K562 (cell line): ENCODE results near the gene TBXAS1. TPM values are rescaled to one million over a fixed set of nuclear protein-coding genes. Genes with fewer than 3 reads are reported as not detected.

Experiments
- ARID2 ChIP-seq: fragments of 450-650 bp; IDR thresholded peaks from 2 replicates; pipeline ENCODE4 v1.6.1; 2017; ENCODE audit warnings: antibody characterized with exemption, mild to moderate bottlenecking
- ARID4B ChIP-seq: sonication (generic); formaldehyde crosslinking; IDR thresholded peaks from 2 replicates; pipeline ENCODE4 v1.8.0; 2022; ENCODE audit warnings: mild to moderate bottlenecking, missing genetic modification reagents
- BRF1 ChIP-seq: IDR thresholded peaks from 3 replicates; pipeline ENCODE4 v1.6.1; 2011; ENCODE audit warnings: borderline replicate concordance, mild to moderate bottlenecking; ENCODE audit not compliant: insufficient read length; ENCODE audit errors: extremely low read depth
- CREB3L1 ChIP-seq: fragments of 450-650 bp; IDR thresholded peaks from 2 replicates; pipeline ENCODE4 v1.6.1; 2014; ENCODE audit warnings: low read depth, mild to moderate bottlenecking, moderate library complexity, borderline replicate concordance
- CXXC5 ChIP-seq: fragments of 250-450 bp; sonication (Bioruptor Pico); IDR thresholded peaks from 2 replicates; pipeline ENCODE4 v1.8.0; 2022; ENCODE audit warnings: inconsistent platforms, mild to moderate bottlenecking, moderate library complexity
- EP300 ChIP-seq: IDR thresholded peaks from 2 replicates; pipeline ENCODE4 v1.6.1; 2012; ENCODE audit warnings: low read length, improper control_type of control experiment
- HEY1 ChIP-seq: fragments of 250-450 bp; sonication (Bioruptor Pico); IDR thresholded peaks from 2 replicates; pipeline ENCODE4 v1.5.0; 2020; ENCODE audit warnings: mild to moderate bottlenecking, moderate library complexity, borderline replicate concordance
- MAFF ChIP-seq: IDR thresholded peaks from 2 replicates; pipeline ENCODE4 v1.6.1; 2012; ENCODE audit warnings: low read length, improper control_type of control experiment
- NFE2 ChIP-seq: IDR thresholded peaks from 2 replicates; pipeline ENCODE4 v1.6.1; 2014; ENCODE audit warnings: antibody characterized with exemption, low read depth
- NFIC ChIP-seq: fragments of 450-650 bp; IDR thresholded peaks from 2 replicates; pipeline ENCODE4 v1.6.1; 2017; ENCODE audit warnings: mild to moderate bottlenecking, inconsistent platforms
- RBM14 ChIP-seq: fragments of 200-400 bp; formaldehyde crosslinking; IDR thresholded peaks from 2 replicates; pipeline ENCODE4 v1.6.1; 2018; ENCODE audit warnings: low read depth, mild to moderate bottlenecking, low read length, moderate library complexity, borderline replicate concordance; ENCODE audit not compliant: insufficient read depth
- RNF219 ChIP-seq: fragments of 250-450 bp; sonication (Bioruptor Pico); IDR thresholded peaks from 2 replicates; pipeline ENCODE4 v1.5.0; 2022; ENCODE audit warnings: mild to moderate bottlenecking
- SAP30 ChIP-seq: fragments of 200-600 bp; sonication (generic); IDR thresholded peaks from 2 replicates; pipeline ENCODE4 v1.6.1; 2012; ENCODE audit warnings: borderline replicate concordance, low read depth, mild to moderate bottlenecking, moderate library complexity, low read length, control low read depth, inconsistent platforms; ENCODE audit not compliant: insufficient read depth, poor library complexity, severe bottlenecking
- ZEB2 ChIP-seq: fragments of 450-650 bp; IDR thresholded peaks from 2 replicates; pipeline ENCODE4 v1.6.1; 2016
- ZNF224 ChIP-seq: sonication (generic); formaldehyde crosslinking; IDR thresholded peaks from 2 replicates; pipeline ENCODE4 v1.8.0; 2022; ENCODE audit warnings: mild to moderate bottlenecking, missing genetic modification reagents
- ZNF3 ChIP-seq: fragments of 250-450 bp; sonication (Bioruptor Pico); IDR thresholded peaks from 2 replicates; pipeline ENCODE4 v1.5.0; 2021; ENCODE audit warnings: mild to moderate bottlenecking, moderate library complexity
- ZNF79 ChIP-seq: fragments of 250-450 bp; sonication (Bioruptor Pico); IDR thresholded peaks from 2 replicates; pipeline ENCODE4 v1.4.0; 2020; ENCODE audit warnings: low read depth, mild to moderate bottlenecking, moderate library complexity
- polyA plus RNA-seq, 8 experiments: library from polyadenylated mRNA; depleted of rRNA in 4 of 8; stranded (reverse) in 5 of 8; unstranded in 3 of 8; fragments of >200 nt; fragmentation: Nextera tagmentation in 2 of 8; fragmentation: Illumina TruSeq in 1 of 8; extraction: Ambion mirVana in 2 of 8; extraction: Trizol in 1 of 8; gene quantifications; 2 replicates each; pipeline versions ENCODE4 v1.2.1 to v1.2.3, GENCODE V29; 2011 to 2014; ENCODE audit warnings: inconsistent platforms in 1 of 8, missing spikeins in 1 of 8
- total RNA-seq, 7 experiments: library from RNA; depleted of rRNA in 6 of 7; stranded (reverse); fragments of >200 nt in 6 of 7; fragmentation: Illumina TruSeq in 2 of 7; extraction: Trizol in 2 of 7; gene quantifications; 2 replicates each; pipeline versions ENCODE4 v1.2.1 to v1.2.3, GENCODE V29; 2011 to 2021; ENCODE audit warnings: low replicate concordance in 1 of 7
- TF ChIP-seq, protein P1 (sequence below): IDR thresholded peaks from 2 replicates; pipeline ENCODE4 v1.6.1; 2014; ENCODE audit warnings: antibody characterized with exemption

The TBXAS1 gene
- total and polyA plus RNA-seq, 9 of the 15 experiments (the other 6 are each of a cell fraction or from before 2014, with no cell fraction given), result 1.1 to 8.3 (median 1.9) TPM

DNA sequence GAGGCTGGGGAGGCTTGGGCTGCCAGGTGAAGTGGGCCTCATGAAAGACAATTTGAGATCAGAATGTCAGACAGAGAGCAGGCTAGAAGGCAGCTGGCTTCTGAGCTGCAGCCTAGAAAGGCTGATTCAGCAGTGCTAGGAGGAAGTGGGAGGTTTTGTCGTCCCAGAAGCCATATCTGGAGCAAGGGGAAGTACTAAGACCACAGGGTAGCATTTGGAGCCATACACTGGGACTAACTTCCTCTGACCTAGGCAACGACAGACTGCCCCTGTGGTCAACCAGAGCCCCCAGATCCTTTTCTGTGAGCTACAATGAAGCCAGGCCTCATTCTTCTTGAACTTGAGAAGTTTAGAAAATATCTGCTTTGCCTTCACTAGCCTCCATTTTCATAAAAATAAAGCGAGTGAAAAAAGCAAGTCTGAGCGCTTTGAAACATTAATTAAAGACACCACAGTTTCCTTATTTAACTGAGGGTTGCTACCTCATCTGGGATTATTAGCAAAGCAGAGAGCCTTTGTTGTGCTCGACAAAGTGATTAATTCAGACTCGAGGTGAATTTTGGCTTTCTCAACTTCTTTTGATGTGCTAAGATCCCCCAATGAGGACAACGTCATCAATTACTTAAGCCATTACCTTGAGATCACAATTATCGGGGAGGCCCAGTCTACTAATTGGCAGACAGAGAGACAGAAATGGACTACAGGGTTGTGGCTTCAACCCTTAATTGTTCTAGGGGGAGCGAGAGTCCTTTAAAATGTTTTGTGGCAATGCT lies 26.6 kb downstream of the TBXAS1 start (continued):
- 0 out of 2 replicates have a peak, but pooled peaks have one; percentile 47 for TF ChIP-seq ZEB2
- no peak for TF ChIP-seq RBM14
- TF ChIP-seq BRF1, result no peak
- no peak for TF ChIP-seq RNF219 (CRISPR knock-in tag)
- TF ChIP-seq HEY1 (CRISPR knock-in tag), result no peak
- TF ChIP-seq EP300, result no peak
- TF ChIP-seq ARID4B (CRISPR knock-in tag), result no peak
- no peak for TF ChIP-seq ZNF3 (CRISPR knock-in tag)
- TF ChIP-seq NFIC, result no peak
- no peak for TF ChIP-seq ARID2
- TF ChIP-seq ZNF224 (CRISPR knock-in tag), result no peak
- TF ChIP-seq MAFF, result peak; percentile 95
- TF ChIP-seq ZNF79 (CRISPR knock-in tag), result no peak
- peak; percentile 67 for TF ChIP-seq NFE2
- TF ChIP-seq CXXC5 (CRISPR knock-in tag), result no peak; the same call in 1 of the 2 replicates
- no peak for TF ChIP-seq SAP30
- TF ChIP-seq, protein P1, sequence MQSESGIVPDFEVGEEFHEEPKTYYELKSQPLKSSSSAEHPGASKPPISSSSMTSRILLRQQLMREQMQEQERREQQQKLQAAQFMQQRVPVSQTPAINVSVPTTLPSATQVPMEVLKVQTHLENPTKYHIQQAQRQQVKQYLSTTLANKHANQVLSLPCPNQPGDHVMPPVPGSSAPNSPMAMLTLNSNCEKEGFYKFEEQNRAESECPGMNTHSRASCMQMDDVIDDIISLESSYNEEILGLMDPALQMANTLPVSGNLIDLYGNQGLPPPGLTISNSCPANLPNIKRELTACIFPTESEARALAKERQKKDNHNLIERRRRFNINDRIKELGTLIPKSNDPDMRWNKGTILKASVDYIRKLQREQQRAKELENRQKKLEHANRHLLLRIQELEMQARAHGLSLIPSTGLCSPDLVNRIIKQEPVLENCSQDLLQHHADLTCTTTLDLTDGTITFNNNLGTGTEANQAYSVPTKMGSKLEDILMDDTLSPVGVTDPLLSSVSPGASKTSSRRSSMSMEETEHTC, result no peak
- no peak for TF ChIP-seq CREB3L1
